T follicular helper cell (primary cell): ENCODE data around the gene TMEM187.
A peak's percentile ranks its signal among the peaks of the same experiment; 100 is the strongest.

Experiments
- DNase-seq: peaks from one replicate; pipeline ENCODE4 v3.0.0-alpha.2; 2020; ENCODE audit warnings: low read depth

The TMEM187 gene

DNA sequence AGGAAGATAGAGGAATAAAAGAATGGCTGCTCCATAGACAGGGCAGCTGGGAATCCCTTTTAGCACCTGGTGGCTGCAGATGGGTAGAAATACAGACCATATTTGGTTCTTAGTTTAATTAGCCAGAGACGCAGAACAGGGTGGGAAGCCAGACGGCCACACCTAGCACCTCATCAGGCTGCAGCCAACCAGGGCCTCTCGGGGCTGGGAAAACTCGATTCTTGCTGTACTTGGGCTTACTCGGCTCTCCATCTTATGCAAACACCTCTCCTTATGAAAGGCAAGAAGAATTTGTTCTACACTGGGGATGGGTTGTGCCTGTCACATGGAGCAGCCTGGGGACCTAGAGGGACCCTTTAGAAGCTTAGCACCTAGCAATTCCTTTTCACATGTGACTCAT is 27.5 kb downstream of the TMEM187 start:
- no peak for DNase-seq

DNA sequence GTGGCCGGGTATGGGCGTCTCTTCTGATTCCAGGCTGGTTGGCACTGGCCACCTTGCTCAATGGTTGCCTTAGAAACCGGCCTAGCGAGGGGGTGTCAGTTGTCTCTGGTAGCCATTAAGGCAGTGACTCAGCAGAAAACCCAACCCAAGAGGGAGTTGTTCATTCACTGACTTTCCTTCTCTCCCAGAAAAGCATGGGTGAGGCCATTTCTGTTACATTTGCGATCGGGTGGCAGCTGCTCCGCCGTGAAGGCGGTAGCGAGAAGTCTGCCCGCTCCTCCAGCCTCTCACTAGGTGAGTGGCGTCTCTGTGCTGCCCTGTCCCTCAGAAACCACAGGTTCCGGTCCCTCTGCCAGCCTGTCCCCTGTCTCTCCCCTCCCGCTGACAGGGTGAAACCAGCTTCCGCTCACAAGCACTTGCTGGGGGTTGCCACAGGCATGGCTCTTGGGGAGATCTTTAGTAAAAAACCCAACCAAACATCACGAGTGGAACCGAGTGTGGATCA is 29.7 kb downstream of the TMEM187 start:
- no peak for DNase-seq

DNA sequence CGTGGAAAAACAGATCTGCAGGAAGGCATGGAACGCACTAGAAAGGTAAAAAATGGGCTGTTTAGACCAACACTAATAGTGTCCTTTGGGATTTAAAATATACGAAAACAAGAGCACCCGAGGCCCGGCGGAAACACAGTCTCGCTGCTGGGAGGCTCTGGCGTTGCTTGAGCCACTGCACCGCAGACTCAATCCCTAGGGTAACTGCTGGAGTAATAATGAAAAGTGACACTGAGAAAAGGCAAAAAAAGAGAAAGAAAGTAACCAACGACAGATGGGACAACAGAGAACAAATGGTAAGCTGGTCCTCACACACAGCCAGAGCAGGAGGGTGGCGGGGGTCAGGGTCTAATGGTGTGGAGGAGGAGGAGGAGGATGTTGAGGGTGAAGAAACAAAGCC is 31.8 kb downstream of the TMEM187 start:
- no peak for DNase-seq

DNA sequence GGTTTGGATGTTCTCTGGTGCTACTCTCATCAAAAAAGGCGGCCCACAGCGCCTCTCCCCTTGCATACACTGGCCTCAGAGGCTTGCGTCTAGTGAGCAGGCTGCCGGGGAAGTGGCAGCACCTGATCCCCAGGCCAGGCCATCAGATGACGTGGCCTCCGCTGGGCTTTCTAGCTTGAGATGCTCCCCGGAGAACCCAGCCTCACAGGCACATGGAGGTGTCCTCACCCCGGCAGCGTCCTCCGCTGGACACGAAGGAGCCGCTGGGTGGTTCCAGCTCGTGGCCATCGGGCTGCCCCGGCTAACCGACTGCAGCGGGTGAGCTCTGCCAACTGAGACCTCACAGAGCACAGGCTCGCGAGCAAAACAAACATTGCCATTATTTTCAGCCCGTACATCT is 34.4 kb downstream of the TMEM187 start:
- DNase-seq, result no peak

DNA sequence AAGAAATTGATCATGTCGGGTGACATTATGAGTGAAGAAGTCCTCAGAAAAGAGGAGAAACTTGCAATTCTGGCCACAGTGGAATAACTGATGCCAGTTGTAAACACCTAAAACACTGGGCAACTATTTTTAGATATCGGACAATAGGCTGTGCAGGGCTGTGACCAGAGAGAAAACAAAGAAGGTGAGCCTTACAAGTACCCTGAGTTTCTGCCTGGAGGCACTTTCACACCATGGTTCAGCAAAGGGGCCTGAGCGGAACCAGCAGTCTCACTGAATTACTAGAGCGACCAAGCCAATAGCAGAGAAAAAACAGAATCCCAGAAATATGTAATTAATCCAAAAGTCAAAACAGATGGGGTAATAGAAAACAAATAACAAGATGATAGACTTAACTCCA is 36.0 kb downstream of the TMEM187 start:
- no peak for DNase-seq

DNA sequence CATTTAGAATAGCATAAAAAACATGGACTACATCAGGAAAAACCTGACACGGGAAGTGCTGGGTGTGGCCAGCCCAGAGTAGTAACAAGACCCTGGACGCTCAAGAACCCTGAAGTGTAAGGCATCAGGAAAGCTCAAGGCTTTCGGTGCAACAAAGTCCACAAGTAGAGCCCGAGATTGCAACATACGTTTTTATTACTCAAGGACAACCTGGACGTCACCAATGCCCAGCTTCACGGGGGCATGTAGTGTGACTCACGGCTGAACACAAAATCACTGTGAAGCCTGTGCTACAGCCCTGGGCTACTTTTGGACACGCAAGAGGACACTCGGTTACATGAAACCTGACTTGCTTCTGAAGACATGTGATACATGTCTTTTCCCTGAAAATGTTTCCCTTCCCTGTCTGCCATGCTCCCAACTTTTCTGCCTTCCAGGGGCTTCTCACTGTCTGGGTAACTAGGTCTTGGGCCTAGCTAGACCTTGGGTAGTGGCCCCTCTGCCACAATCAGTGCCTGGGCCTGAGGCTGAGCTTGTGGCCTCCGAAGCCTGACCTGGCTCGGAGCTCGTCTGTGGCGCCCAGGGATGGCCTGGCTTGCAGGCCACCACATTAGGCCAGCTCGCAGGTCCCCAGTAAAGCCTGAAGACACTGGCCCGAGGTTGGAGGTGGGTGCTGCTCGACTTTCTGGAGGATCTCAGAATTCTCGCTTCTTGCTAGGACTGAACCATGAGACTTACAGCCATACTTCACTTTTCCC is 38.0 kb downstream of the TMEM187 start:
- no peak for DNase-seq

DNA sequence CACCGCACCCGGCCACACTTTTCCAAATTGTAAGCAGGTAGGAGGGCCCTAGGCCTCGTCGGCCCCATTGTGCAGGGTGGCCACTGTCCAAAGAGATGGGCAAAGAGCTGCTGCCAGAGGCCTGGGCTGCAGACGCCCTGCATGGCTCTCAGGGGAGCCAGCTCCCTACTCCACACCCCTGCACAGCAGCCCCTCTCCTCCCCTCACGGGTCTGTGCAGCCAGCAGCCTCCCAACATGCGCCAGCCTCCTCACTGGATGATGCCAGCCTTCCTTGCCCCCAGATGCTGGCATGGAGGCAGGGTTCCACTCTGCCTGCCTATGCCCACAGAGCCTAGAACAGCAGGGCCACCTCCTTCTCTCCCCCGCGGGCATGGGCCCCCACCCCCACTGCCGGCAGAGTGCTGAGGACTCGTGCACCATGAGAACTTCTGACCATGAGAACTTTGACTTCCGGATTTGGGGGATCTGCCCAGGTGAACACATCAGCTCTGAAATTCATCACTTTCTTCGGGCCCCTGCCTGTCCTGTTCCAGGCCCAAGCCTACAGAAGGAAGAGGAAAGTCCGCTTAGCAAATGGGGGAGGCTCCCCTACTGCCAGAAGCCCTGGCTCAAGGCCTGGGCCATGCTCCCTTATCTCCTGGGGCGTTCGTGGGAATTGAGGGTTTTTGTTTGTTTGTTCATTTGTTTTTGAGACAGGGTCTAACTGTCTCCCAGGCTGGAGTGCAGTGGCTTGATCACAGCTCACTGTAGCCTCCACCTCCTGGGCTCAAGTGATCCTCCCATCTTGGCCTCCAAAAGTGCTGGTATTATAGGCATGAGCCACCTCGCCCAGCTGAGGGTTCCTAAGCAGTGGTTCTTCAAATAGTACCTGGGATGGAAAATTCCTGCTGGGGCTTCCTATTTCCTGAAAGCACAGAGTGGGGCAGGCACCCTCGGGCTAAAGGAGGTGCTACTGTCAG is 39.1 kb downstream of the TMEM187 start:
- DNase-seq, result no peak

DNA sequence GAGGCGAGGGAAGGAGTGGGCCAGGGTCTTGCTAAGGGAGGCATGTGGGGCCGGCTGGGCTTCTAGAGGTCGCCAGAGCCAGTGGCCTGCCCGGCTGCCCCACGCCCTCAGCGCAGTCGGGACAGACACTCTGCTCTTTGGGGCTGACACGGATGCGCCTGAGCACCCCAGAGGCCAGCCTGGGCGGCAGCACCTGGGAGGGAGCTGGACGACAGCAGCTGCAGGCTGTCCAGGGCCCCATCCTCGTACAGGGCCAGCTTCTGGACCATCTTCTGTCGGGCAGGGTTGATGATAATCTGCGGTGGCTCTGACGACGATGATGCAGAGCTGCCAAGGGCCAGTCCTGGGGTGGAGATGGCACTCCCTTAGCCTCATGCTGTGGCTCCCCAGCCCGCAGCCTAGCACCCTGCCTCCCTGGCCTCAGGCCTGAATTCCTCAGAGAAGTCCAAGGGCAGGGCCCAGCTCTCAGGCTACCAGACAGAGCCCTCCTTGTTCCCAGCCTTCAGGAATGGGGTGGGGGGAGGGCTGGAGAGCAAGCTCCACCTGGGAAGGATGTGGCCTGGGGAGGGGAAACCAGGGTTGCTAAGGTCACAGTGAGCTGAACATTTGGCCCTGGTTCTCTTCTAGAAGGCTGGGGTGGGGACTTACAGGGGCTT is 39.9 kb downstream of the TMEM187 start:
- no peak for DNase-seq

DNA sequence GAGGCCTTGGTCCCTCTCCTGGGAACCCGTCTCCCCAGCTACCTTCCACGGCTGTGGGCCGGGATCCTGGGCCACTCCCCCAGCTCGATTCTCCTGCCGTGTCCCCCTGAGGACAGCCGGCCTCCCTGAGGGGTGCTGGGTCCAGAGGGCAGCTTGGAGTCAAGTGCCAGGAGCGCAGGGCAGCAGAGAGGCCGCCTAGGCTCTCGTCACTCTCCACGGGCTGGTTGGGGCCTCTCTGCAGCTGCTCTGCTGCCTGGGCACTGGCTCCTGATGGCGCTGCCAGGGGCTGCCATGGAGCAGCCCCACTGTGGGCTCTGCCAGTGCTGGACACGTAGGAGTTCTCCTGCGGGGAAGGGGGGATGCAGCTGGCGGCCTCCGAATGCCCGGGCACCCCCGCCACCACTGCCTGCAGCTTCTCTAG is 40.5 kb downstream of the TMEM187 start:
- DNase-seq, result no peak

DNA sequence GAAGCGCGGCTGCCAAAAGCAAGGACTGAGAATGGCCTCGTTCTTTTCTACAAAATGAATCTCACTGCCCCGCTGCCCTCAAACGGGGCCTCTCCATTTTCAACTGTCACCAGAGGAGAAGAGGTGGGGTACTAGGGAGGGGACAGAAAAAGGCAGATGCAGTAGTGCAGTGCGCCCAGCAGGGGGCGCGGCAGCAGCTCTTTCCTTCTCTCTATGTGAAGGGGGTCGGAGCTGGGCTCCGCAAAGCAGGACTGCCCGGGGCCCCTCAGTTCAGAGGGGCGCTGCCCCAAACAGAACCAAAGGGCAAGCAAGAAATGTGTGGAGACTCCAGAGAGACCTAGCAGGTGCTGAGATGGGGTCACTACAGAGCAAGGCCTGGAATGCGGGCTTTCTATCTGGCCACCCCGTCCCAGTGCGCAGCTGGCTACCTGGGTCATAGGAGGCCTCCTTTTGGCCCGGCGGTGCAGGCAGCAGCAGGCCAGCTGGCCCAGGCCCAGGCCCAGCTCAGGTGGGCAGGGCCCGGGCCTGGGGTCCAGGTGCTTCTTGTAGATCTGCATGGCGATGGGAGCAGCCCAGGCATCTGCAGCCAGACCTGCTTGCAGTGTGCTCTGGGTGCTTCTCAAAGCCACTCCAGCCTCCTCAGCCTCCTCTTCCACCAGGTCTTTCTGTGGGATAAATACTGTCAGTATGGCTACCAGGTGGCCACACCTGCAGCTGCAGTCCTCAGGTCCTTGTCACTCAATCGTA is 41.2 kb downstream of the TMEM187 start:
- DNase-seq, result no peak

DNA sequence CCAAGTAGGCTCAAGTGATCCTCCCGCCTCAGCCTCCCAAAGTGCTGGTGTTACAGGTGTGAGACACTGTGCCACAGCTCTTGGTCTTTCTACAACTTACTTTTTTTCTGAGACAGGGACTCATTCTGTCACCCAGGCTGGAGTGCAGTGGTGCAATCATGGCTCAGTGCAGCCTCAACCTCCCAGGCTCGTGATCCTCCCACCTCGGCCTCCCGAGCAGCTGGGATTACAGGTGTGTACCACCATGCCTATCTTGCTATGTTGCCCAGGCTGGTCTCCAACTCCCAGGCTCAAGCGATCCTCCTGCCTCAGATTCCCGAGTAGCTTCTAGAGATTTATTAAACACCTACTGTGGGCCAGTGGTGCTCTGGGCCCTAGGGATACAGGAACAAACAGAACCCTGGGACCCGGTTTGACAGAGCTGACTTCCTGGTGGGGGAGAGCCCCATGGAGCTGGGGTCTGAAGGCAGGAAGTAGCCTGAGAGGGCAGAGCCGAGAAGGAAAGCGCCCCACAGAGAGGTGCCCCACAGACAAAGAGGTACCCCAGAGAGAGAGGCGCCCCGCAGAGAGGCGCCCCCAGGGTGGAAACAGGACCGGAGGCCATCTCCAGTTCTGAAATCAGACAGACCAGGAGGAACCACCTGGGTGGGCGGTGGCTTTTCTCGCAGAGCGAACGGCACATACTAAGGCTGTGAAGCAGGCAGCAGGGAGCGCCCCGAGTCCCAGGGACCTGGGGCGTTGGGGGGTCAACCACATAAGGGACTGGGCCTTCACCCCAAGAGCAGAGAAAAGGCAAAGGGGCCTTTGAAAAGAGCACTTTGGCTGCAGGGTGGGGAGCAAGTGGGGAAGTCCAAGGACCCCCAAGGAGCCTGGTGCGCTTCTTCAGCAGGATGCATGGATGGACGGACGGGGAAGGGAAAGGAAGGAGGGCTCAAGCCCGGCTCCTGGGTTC is 42.2 kb downstream of the TMEM187 start:
- DNase-seq, result no peak

DNA sequence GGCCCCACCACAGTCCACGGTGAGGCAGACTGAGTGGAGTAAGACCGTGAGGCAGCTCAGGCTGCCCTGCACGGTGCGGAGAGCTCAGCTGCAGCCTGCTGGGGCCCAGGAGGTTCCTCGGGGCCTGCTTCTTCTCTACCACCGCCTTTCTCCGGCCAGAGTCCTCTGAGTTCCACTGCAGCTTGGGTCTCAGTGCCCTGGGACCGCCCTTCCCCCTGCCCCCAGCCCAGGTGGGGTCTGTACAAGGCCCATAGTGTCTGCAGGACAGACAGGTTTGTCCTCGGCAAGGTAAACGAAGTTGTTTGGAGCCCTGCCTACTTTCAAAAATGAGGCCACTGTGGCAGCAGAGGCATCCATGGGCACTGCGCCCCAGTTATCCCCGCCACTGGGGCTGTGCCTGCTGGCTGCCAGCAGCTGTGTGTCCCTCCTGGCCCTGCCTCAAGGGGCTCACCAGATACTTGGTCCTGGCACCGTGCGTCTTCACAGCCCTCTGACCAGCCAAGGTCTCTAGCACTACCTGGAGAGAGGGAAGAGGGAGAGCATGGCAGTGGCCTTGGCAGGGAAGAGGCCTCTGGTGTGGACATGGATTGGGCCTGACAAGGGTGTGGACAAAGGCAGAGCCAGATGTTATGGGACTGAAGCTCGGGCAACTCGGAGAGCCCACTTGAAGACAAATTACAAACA is 43.2 kb downstream of the TMEM187 start:
- DNase-seq, result no peak

DNA sequence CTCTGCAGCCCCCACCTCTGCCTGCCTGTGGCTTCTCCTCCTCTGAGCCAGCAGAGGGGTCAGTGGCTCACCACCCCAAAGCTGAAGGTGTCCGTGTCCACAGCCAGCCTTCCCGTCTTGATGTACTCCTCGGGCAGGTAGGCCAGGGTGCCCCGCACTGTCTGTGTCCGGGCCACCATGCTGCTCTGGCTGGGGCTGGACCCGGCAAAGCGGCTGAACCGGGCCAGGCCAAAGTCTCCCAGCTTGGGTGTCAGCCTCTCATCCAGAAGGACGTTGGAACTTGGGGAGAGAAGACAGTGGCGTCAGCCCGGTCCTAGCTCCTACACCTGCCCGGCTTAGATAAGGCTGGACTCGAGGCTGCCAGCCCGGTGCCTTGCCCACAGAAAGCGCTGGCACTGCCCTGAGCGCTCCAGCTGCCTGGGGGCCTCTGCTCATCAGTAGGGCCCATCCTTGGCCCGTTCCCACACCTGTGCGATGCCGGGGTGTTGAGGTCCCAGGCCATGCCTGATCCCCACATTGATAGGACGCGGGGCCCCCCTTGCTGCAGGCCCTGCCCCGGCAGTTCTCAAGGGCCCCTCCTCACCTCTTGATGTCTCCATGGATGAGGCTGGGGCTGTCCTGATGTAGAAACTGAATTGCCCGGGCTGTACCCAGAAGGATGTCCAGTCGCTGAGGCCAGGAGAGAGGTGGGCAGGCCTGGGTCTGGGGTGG is 44.0 kb downstream of the TMEM187 start:
- no peak for DNase-seq

DNA sequence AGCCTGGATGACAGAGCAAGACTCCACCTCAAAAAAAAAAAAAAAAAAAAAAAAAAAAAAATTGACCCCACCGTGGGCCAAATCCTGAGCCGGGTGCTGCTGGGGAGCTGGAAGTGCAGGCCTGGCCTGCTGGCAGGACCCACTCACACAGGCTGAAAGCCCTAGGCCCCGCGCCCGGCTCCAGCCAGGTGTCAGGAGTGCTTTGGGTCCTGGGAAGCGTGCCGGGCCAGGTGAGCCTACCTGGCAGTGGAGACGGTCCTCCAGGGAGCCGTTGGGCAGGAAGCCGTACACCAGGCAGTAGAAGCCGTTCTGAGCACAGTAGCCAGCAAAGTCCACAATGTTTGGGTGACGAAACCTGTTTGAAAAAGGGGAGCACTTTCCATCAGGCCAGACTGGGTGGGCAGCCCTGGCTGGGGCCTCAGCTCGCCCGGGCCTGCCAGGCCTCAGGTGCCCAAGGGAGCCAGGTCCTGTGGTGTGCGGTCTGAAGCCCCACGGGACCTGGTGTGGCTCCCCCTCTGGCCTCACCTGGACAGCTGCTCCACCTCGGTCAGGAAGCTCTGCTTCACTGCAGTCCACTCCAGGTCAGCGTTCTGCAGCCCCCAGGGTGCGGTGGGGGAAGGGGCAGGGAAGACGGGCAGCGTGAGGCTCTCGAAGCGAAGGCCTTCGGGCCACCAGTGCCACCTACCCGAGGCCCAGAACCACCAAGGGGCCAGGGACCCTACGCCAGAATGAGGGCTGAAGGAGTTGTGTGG is 45.4 kb downstream of the TMEM187 start:
- no peak for DNase-seq

DNA sequence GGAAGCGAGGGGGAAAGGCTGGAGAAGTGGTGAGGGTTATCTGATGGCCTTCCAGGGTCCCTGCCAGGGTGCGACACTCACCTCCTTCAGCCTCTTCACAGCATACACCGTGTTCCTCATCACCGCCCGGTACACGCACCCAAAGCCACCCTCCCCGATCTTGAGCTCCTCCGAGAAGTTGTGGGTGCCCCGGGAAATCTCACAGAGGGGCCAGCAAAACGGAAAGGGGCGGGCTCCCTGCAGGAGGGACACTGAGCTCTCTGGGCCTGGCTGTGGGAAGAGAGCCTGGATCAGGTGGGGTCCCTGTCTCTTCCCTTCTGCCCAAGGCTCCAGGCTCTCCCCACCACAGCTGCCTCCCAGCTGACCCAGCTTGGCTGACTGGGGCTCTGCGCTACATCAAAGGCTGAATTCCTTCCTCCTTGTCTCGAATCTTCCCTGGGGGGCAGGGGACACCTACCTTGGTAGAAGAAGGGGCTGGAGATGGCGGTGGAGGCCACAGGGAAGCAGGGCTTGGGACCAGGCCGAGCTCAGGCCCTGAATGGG is 46.0 kb downstream of the TMEM187 start:
- no peak for DNase-seq

DNA sequence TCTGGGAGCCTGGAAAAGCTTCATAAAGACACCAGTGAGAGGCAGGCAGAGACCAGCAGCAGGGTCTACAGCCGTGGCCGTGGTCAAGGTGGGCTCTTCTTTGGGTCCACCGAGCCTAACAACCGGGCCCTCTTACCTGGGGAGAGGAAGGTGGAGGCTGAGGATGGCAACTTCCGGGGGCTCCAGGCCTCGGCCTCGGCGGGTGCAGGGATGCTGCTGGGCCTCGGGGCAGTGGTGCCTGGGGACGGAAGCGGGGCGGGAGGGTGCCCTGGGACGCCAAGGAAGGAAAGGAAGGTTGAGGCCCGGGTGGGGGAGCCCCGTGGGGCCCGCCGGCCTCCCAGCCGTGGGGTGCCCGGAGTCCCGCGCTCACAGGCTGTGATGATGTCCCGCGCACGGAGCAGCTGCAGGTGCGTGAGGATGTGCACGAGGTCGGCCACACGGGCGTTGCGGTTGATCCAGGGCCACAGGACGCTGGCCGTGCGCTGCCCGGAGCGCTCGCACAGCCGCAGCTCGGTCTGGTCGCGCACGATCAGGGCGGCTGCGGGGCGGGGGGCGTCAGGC is 46.6 kb downstream of the TMEM187 start:
- no peak for DNase-seq

DNA sequence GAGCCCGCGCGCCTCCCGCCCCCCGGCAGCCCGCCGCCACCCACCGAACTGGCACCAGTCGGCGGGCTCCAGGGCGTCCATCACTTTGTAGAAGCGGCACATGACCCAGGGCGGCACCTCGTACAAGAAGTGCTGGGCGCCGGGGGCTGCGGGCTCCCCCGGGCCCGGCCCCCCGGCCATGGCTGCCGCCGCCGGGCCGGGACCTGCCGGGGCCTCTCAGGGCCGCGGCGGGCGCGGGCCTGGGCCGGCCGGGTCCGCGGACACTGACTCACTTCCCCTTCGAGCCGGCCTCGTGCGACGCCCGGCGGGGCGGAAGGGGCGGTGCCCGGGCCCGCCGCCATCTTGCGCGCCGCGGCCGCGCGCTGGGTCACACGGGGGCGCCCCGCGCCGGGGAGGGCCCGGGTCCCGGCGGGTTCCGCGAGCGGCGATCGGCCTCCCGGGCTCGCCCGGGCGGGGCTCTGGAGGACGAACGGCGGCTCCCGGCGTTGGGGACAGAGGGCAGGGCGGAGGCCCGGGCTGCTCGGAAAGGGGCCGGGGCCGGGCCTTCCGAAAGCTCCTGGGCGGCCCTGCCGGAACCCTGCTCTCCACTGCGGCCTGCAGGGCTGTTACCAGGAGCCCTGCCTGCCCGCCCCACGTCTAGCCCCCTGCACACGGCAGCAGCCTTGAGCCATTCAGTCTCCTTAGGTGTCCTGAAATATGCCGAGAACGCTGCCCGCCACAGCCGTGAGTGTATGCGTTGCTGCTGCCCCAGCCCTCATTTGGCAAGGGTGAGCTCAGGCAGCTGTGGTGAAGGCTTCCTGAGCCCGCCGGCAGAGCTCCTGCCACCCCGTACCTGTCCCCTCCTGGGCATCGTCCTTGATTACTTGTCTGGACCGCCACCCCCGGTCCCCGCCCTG is 47.3 kb downstream of the TMEM187 start, which contains the start of gene IRAK1:
IRAK1 (minus strand) TSS at position 270 of the 896 bp plus-strand sequence; CDS start at position 180, 90 bp downstream.
- peak; percentile 24 for DNase-seq
